H9 (cell line): ENCODE measurements around the gene SMYD4. TPM values are rescaled to one million over a fixed set of nuclear protein-coding genes. Genes with fewer than 3 reads are reported as not detected.

Source experiments
- DNase-seq: peaks from one replicate; pipeline ENCODE4 v3.0.0-alpha.2; 2017
- H2AFZ ChIP-seq: one replicate; pipeline ENCODE4 v1.6.1; 2013; ENCODE audit warnings: mild to moderate bottlenecking, low read length, control low read depth, moderate library complexity
- H2AK5ac ChIP-seq: 2 replicates; pipeline ENCODE4 v1.6.1; 2013; ENCODE audit warnings: low read length, control low read depth, mixed read lengths; ENCODE audit not compliant: insufficient read length
- H2BK120ac ChIP-seq: one replicate; pipeline ENCODE4 v1.6.1; 2013; ENCODE audit warnings: low read depth, mild to moderate bottlenecking, low read length, control low read depth, inconsistent platforms; ENCODE audit not compliant: poor library complexity, severe bottlenecking
- H2BK12ac ChIP-seq: 2 replicates; pipeline ENCODE4 v1.6.1; 2013; ENCODE audit warnings: low read length, control low read depth, mixed read lengths, low read depth; ENCODE audit not compliant: insufficient read length
- H2BK15ac ChIP-seq: 2 replicates; pipeline ENCODE4 v1.6.1; 2013; ENCODE audit warnings: low read depth, low read length, control low read depth
- H2BK20ac ChIP-seq: one replicate; pipeline ENCODE4 v1.6.1; 2013; ENCODE audit warnings: low read depth, mild to moderate bottlenecking, low read length, control low read depth, inconsistent platforms; ENCODE audit not compliant: poor library complexity, severe bottlenecking
- H2BK5ac ChIP-seq: 2 replicates; pipeline ENCODE4 v1.6.1; 2013; ENCODE audit warnings: low read length, control low read depth, mixed read lengths; ENCODE audit not compliant: insufficient read length
- H3K14ac ChIP-seq: 2 replicates; pipeline ENCODE4 v1.6.1; 2013; ENCODE audit warnings: low read length, control low read depth; ENCODE audit not compliant: insufficient read depth
- H3K18ac ChIP-seq: 2 replicates; pipeline ENCODE4 v1.6.1; 2013; ENCODE audit warnings: low read depth, mild to moderate bottlenecking, mixed read lengths, low read length, control low read depth; ENCODE audit not compliant: insufficient read length
- H3K23ac ChIP-seq: 2 replicates; pipeline ENCODE4 v1.6.1; 2013; ENCODE audit warnings: low read length, control low read depth, mixed read lengths, low read depth; ENCODE audit not compliant: insufficient read length
- H3K23me2 ChIP-seq: 2 replicates; pipeline ENCODE4 v1.6.1; 2013; ENCODE audit warnings: low read depth, mild to moderate bottlenecking, mixed read lengths, low read length, control low read depth; ENCODE audit not compliant: insufficient read length, poor library complexity, severe bottlenecking
- H3K27ac ChIP-seq: 2 replicates; pipeline ENCODE4 v1.5.1; 2013; ENCODE audit warnings: low read length, control low read depth, mixed read lengths, low read depth; ENCODE audit not compliant: insufficient read length
- H3K27me3 ChIP-seq: 2 replicates; pipeline ENCODE4 v1.6.1; 2013; ENCODE audit warnings: low read length, control low read depth, inconsistent platforms; ENCODE audit not compliant: insufficient read depth
- H3K4ac ChIP-seq: 2 replicates; pipeline ENCODE4 v1.6.1; 2013; ENCODE audit warnings: low read depth, mild to moderate bottlenecking, control low read depth, inconsistent platforms, low read length, moderate library complexity
- H3K4me1 ChIP-seq: 2 replicates; pipeline ENCODE4 v1.6.1; 2013; ENCODE audit warnings: low read length, control low read depth, inconsistent platforms; ENCODE audit not compliant: insufficient read depth
- H3K4me2 ChIP-seq: 2 replicates; pipeline ENCODE4 v1.6.1; 2013; ENCODE audit warnings: low read length, control low read depth, mixed read lengths; ENCODE audit not compliant: insufficient read length, insufficient read depth
- H3K56ac ChIP-seq: 2 replicates; pipeline ENCODE4 v1.6.1; 2013; ENCODE audit warnings: low read depth, mild to moderate bottlenecking, mixed read lengths, low read length, control low read depth; ENCODE audit not compliant: insufficient read length
- H3K79me1 ChIP-seq: 2 replicates; pipeline ENCODE4 v1.6.1; 2013; ENCODE audit warnings: low read depth, mild to moderate bottlenecking, moderate library complexity, low read length, control low read depth, inconsistent platforms; ENCODE audit not compliant: insufficient read depth, poor library complexity, severe bottlenecking
- H3K79me2 ChIP-seq: 2 replicates; pipeline ENCODE4 v1.6.1; 2013; ENCODE audit warnings: low read length, control low read depth, inconsistent platforms; ENCODE audit not compliant: insufficient read depth
- H3K9ac ChIP-seq: 2 replicates; pipeline ENCODE4 v1.6.1; 2013; ENCODE audit warnings: low read length, control low read depth, mixed read lengths; ENCODE audit not compliant: insufficient read length; ENCODE audit errors: extremely low read depth
- H3K9me3 ChIP-seq: one replicate; pipeline ENCODE4 v1.6.1; 2013; ENCODE audit warnings: low read depth, low read length, inconsistent platforms; ENCODE audit not compliant: control insufficient read depth
- H3T11ph ChIP-seq: one replicate; pipeline ENCODE4 v1.6.1; 2013; ENCODE audit warnings: mild to moderate bottlenecking, low read length, control low read depth, inconsistent platforms
- H4K20me1 ChIP-seq: one replicate; pipeline ENCODE4 v1.6.1; 2013; ENCODE audit not compliant: control insufficient read depth, insufficient read length, insufficient read depth
- H4K5ac ChIP-seq: 2 replicates; pipeline ENCODE4 v1.6.1; 2013; ENCODE audit warnings: low read depth, mild to moderate bottlenecking, mixed read lengths, low read length, control low read depth; ENCODE audit not compliant: insufficient read length
- H4K8ac ChIP-seq: replicated peaks from 2 replicates; pipeline ENCODE4 v1.6.1; 2013; ENCODE audit warnings: low read length, control low read depth, mixed read lengths, low read depth; ENCODE audit not compliant: insufficient read length
- H4K91ac ChIP-seq: 2 replicates; pipeline ENCODE4 v1.6.1; 2013; ENCODE audit warnings: low read depth, mild to moderate bottlenecking, moderate library complexity, mixed read lengths, low read length, control low read depth; ENCODE audit not compliant: insufficient read length
- H3K27ac Mint-ChIP-seq, 3 experiments: 2 replicates in 2 of 3; 3 replicates in 1 of 3; pipeline ENCODE4 v1.8.0; 2020 to 2021; ENCODE audit warnings: mixed read lengths in 3 of 3, mild to moderate bottlenecking in 1 of 3, moderate library complexity in 1 of 3
- H3K27me3 Mint-ChIP-seq: 2 replicates; pipeline ENCODE4 v1.8.0; 2021; ENCODE audit warnings: low read depth, mild to moderate bottlenecking, moderate library complexity, mixed read lengths
- H3K36me3 Mint-ChIP-seq, 3 experiments: 2 replicates in 2 of 3; 3 replicates in 1 of 3; pipeline ENCODE4 v1.8.0; 2020 to 2021; ENCODE audit warnings: low read depth in 3 of 3, mixed read lengths in 3 of 3; ENCODE audit not compliant: insufficient read depth in 1 of 3
- H3K4me1 Mint-ChIP-seq, 2 experiments: 2 replicates each; pipeline ENCODE4 v1.8.0; 2020; ENCODE audit warnings: mixed read lengths in 2 of 2
- H3K4me3 Mint-ChIP-seq, 2 experiments: 2 replicates in 1 of 2; 3 replicates in 1 of 2; pipeline ENCODE4 v1.8.0; 2020 to 2021; ENCODE audit warnings: mild to moderate bottlenecking in 2 of 2, mixed read lengths in 2 of 2, moderate library complexity in 1 of 2
- H3K9me3 Mint-ChIP-seq, 2 experiments: 2 replicates in 1 of 2; 3 replicates in 1 of 2; pipeline ENCODE4 v1.8.0; 2020; ENCODE audit warnings: mild to moderate bottlenecking in 2 of 2, mixed read lengths in 2 of 2, moderate library complexity in 1 of 2
- WGBS: extraction: QIAGEN DNeasy Blood & Tissue Kit; methylation state at CpG from one replicate; pipeline ENCODE4 v1.1.7; 2013; ENCODE audit warnings: missing lambda C conversion rate, low lambda C conversion rate, mixed read lengths; ENCODE audit not compliant: insufficient read length; ENCODE audit errors: extremely low coverage; 5-methylcytosine and 5-hydroxymethylcytosine counted together
- total RNA-seq: library from RNA; stranded (reverse); gene quantifications from 2 replicates; pipeline ENCODE4 v1.2.1, GENCODE V29; 2021
- TF ChIP-seq, protein P1 (sequence below): fragments of 200-600 bp; sonication (generic); conservative IDR thresholded peaks from 3 replicates; pipeline ENCODE4 v1.8.0; 2021; ENCODE audit warnings: antibody characterized with exemption, mild to moderate bottlenecking

Gene SMYD4
- total RNA-seq, 1 experiment from 2014 or later = 28.8 TPM

DNA sequence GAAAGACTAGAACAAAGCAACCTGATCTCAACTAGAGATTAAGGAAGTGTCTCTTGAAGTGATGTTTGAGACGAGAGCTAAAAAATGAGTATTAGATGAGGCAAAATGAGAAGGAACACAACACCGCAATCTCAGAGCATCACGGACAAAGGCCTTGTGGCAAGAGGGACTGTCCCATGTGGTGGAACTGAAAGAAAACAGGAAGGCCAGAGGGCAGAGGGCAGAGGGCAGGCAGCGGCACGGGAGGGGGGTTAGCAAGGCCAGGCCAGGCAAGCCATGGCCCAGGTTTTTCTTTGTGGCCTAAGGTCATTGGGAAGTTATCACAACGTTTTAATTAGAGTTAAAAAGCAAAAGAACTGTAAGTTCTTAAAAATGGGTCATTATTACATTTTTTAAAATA, 22.6 kb upstream of the SMYD4 start:
- TF ChIP-seq, protein P1, sequence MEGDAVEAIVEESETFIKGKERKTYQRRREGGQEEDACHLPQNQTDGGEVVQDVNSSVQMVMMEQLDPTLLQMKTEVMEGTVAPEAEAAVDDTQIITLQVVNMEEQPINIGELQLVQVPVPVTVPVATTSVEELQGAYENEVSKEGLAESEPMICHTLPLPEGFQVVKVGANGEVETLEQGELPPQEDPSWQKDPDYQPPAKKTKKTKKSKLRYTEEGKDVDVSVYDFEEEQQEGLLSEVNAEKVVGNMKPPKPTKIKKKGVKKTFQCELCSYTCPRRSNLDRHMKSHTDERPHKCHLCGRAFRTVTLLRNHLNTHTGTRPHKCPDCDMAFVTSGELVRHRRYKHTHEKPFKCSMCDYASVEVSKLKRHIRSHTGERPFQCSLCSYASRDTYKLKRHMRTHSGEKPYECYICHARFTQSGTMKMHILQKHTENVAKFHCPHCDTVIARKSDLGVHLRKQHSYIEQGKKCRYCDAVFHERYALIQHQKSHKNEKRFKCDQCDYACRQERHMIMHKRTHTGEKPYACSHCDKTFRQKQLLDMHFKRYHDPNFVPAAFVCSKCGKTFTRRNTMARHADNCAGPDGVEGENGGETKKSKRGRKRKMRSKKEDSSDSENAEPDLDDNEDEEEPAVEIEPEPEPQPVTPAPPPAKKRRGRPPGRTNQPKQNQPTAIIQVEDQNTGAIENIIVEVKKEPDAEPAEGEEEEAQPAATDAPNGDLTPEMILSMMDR = no peak
- DNase-seq = no peak

More for the DNA sequence above, 22.6 kb upstream of the SMYD4 start:
- no peak overlapping the region for H2AFZ ChIP-seq
- H3K14ac ChIP-seq = no peak overlapping the region
- H2BK12ac ChIP-seq = no peak overlapping the region
- H3T11ph ChIP-seq = no peak overlapping the region
- no peak overlapping the region for H3K4me2 ChIP-seq
- H2AK5ac ChIP-seq = no peak overlapping the region
- H3K4ac ChIP-seq = no peak overlapping the region
- H4K20me1 ChIP-seq = no peaks in the 10 kb centered on the region
- H4K91ac ChIP-seq = no peak overlapping the region
- no peak overlapping the region for H4K5ac ChIP-seq
- Mint-ChIP-seq H3K4me1 (no peaks in the 10 kb centered on the region), H3K36me3 (peaks cover 6 to 68% (median 58%) of the 10 kb centered on the region in 3 experiments; a peak in 6 of 7 replicates), H3K9me3 (no peaks in the 10 kb centered on the region), H3K27ac (peak overlapping the region in 1 of 3 experiments; percentile 12; a peak in 2 of 7 replicates), H3K27me3 (no peaks in the 10 kb centered on the region), H3K4me3 (no peak overlapping the region)
- no peaks in the 10 kb centered on the region for H3K4me1 ChIP-seq
- H3K56ac ChIP-seq = no peak overlapping the region
- H3K9me3 ChIP-seq = no peaks in the 10 kb centered on the region
- no peaks in the 10 kb centered on the region for H3K79me1 ChIP-seq
- no peak overlapping the region for H2BK5ac ChIP-seq
- H3K18ac ChIP-seq = no peak overlapping the region
- no peak overlapping the region for H3K27ac ChIP-seq
- no peak overlapping the region for H3K9ac ChIP-seq
- no peak overlapping the region for H2BK15ac ChIP-seq
- no peaks in the 10 kb centered on the region for H3K27me3 ChIP-seq
- H2BK120ac ChIP-seq = no peak overlapping the region
- H3K79me2 ChIP-seq = no peaks in the 10 kb centered on the region
- no peaks in the 10 kb centered on the region for H3K23me2 ChIP-seq
- no peak overlapping the region for H2BK20ac ChIP-seq
- no CpG with 5 or more reads among the region's 6 CpGs for WGBS
- H3K23ac ChIP-seq = no peak overlapping the region
- no peak overlapping the region for H4K8ac ChIP-seq
